Sciatic nerve (tissue), 2 donors: ENCODE measurements around the gene BEX1. TPM values are rescaled to one million over a fixed set of nuclear protein-coding genes. Genes with fewer than 3 reads are reported as not detected.

Source experiments
- ATAC-seq: fragments of 200-7000 bp; cut with Tn5 transposase; one replicate; pipeline ENCODE4 v1.9.1; 2020; ENCODE audit warnings: mild to moderate bottlenecking, moderate library complexity
- DNase-seq: peaks from one replicate; pipeline ENCODE4 v3.0.0-alpha.2; 2020; ENCODE audit warnings: low spot score
- intact Hi-C: fragments of 100-400 bp; cut with DNase I; formaldehyde crosslinking; loops from one replicate; pipeline ENCODE4 v1.14.2; 2022
- total RNA-seq: library from RNA; stranded (reverse); fragmentation: NEBNext Ultra II Directional; extraction: Animal tissue kit (Norgen Biotek cat#: 25700); gene quantifications from one replicate; pipeline ENCODE4 v1.2.1, GENCODE V29; 2021
- donor health status: DM: no; HTN: no; CAD: no.
- donor health status: DM: no; HTN: no; CAD: no.

BEX1 gene
- total RNA-seq, 1 donor from 2014 or later, result 1.7 TPM

DNA sequence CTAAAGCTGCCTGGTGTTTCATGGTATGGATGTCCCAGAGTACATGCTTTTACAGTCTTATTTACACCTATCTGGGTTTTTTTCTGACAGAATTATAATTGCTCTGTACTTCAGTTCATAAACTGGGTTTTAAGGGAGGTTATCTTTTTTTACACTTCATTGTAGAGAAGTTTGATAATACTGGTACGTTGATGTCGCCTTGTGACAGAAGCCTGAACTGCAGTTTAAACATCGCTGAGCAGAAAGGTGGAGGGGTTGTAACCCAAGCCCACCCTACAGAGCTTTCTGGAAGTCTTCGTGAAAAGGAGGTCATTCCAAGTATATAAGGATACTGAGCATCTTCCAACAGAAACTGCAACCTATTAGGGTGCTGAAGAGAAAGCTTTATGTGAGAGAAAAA lies 46.4 kb downstream of the BEX1 start:
- ATAC-seq, result no peak
- intact Hi-C loops, result no loop called here

DNA sequence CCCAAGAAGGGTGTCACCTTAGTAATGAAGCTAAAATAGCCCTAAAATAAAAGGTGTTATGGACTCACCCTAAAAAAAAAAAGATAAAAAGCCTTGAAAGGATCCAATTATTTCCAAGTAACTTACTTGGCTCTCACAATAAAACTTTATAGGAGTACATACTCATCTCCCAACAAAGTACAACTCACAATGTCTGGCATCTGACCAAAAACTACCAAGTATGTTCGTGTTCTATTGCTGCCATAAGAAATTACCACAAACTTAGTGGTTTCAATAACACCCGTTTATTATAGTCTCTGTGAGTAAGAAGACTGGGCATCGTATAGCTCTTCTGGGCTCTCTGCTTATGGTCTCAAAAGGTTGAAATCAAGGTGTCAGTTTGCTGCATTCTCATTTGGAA lies 51.0 kb downstream of the BEX1 start:
- intact Hi-C loops, result no loop called here
- DNase-seq, result no peak
- no peak for ATAC-seq

More for the DNA sequence above, 46.4 kb downstream of the BEX1 start:
- DNase-seq, result no peak

Other genes starting within 250 kb of the BEX1 start
- gene RAB40AL, start 126.9 kb downstream of the BEX1 start, total RNA-seq, result 1.6 TPM
- gene NXF3, start 29.0 kb upstream of the BEX1 start, total RNA-seq, result 0.94 TPM
- gene BEX4, start 150.9 kb upstream of the BEX1 start, total RNA-seq, result 38.9 TPM
- gene TCEAL8, start 191.0 kb upstream of the BEX1 start, total RNA-seq, result 50.0 TPM
- 1.0 TPM for gene TCEAL5, start 212.6 kb upstream of the BEX1 start, total RNA-seq
- gene BEX2, start 246.8 kb upstream of the BEX1 start, total RNA-seq, result 2.6 TPM